CD4-positive, alpha-beta T cell treated with Interleukin-17A for 4 hours (primary cell): ENCODE results near the gene ADAMTS3.

ENCODE experiments used
- DNase-seq: peaks from one replicate; pipeline ENCODE4 v3.0.0-alpha.2; 2020; ENCODE audit warnings: mixed read lengths

ADAMTS3 gene

DNA sequence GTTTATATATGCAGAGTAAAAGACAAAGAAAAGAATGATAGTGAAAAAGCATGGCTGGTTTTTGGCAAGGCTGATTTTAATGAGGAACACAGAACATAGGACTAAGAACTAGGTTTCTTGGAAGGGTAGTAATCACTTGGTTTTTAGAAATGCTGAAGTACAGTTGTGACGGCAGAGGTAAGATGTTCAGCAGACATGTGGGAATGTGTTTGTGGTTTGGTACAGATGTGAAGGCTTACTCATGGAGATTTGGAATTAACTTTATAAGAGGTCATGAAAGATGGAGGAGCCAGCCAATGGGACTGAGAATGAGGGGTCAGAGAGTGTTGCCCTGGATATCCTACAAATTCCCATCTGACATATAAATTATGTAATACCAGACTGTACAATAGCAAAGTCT is 293.6 kb downstream of the ADAMTS3 start:
- DNase-seq = no peak

DNA sequence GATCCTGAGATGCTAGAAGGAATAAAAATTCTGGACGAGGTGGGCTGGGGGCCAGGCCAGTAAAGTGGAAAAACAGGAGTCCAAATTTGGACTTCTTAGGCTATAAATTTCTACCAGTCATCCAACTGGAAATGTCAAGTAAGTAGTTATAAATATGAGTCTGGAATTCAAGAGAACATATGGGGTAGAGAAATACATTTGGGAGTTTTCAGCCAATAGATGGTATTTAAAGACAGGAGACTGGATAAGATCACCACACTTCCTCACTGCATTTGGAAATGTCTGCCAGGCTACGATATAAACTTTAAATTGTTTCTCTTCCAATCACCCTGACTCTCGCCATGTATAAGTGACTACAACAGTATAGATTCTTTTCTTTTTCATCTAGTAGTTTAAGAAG is 294.8 kb downstream of the ADAMTS3 start:
- DNase-seq = no peak

DNA sequence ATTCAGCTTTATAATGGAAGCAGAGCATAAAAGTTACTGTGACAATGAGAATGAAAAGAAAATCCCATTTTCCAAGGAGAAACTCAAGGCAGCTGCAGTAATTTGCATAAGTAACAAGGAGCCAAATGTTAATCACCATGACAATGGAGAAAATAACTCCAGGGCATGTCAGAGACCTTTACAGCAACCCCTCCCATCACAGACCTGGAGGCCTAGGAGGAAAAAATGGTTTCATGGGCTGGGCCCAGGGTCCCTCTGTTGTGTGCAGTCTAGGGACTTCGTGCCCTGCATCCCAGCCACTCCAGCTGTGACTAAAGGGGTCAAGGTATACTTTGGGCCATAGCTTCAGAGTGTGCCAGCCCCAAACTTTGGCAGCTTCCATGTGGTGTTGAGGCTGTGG is 313.8 kb downstream of the ADAMTS3 start:
- DNase-seq = no peak

DNA sequence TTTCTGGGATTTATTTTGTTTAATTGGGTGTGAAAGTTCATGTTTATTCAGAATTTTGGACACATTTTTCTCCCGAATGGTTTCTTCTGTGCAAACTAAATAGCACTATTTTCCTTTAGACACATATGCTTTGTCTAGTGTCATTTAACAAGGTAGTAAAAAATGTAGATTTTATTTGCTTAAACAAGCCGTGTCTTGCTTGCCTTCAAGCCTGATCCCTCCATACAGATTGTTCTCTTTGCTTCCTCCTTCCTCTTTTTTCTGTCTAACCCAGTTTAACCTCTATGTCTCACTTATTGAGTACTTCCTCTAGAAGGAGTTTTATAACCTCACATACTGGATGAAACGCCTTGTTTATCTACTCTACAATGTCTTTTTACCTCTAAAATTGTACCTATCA is 325.4 kb downstream of the ADAMTS3 start:
- no peak for DNase-seq

DNA sequence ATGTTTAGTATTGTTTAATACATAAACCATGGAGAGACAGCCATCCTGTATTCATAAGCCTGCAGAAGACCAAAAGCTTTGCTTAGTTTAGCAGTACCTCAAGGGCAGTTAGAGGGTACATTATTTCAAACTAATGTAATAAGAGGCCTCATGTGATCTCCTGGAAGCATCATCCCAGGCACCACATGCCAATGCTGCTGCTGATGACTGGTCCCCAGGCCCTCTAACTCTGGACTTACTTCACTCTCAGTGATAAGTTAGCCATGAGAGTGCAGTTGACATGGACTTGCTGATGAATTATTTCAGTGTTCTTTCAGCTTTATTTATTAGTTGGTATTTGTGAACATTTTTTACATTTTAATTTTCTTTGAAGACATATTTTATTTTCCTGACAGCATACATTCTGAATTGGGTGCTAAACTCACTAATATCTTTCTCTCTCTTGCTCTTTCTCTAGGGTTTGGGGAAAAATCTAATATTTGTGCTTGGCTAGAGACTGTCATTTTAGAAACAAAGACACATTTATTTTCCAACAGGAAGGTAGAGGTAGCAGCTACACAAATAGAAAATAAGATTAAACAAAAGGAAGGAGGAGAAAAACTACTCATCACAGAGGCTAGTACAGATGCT is 329.4 kb downstream of the ADAMTS3 start:
- no peak for DNase-seq
